Pancreas (tissue), 10 donors: Measurements from ENCODE around the gene GPX1. TPM values are rescaled to one million over a fixed set of nuclear protein-coding genes. Genes with fewer than 3 reads are reported as not detected.
"Not testable (repeated sequence)": the region's sequence is repeated elsewhere in the genome, so short reads cannot be mapped to it uniquely, and the experiment has no call there.

Experiments used
- ATAC-seq, 4 donors: fragments of 200-7000 bp; cut with Tn5 transposase; one replicate each; pipeline versions ENCODE4 v1.8.0 to v1.9.1; 2020; ENCODE audit warnings: mild to moderate bottlenecking in 4 of 4, moderate library complexity in 4 of 4
- DNase-seq, 6 donors: peaks; one replicate each; pipeline ENCODE4 v3.0.0-alpha.2; 2020
- FAIRE-seq: peaks from 2 replicates; lab custom pipeline; 2012; peaks lifted over from hg19 to GRCh38; lab: Jason Lieb, UNC
- H3K27ac ChIP-seq, 4 donors: fragments of 200-600 bp; sonication (generic); 1 replicate in 3 of 4; 2 replicates in 1 of 4; pipeline versions ENCODE4 v1.5.0 to v1.8.0; 2020
- H3K27me3 ChIP-seq, 4 donors: fragments of 200-600 bp; one replicate each; pipeline ENCODE4 v1.8.0; 2021
- H3K36me3 ChIP-seq, 3 donors: fragments of 200-600 bp; sonication (generic) in 1 of 3; one replicate each; pipeline versions ENCODE4 v1.5.0 to v1.8.0; 2020 to 2021
- H3K4me1 ChIP-seq, 3 donors: fragments of 200-600 bp; one replicate each; pipeline ENCODE4 v1.8.0; 2021
- H3K4me3 ChIP-seq, 4 donors: fragments of 200-600 bp; sonication (generic) in 2 of 4; one replicate each; pipeline versions ENCODE4 v1.5.0 to v1.8.0; 2020 to 2021
- H3K9me3 ChIP-seq, 4 donors: fragments of 200-600 bp; one replicate each; pipeline ENCODE4 v1.8.0; 2021
- CTCF ChIP-seq, 4 donors: fragments of 200-600 bp; sonication (generic) in 3 of 4; IDR thresholded peaks; one replicate each; pipeline versions ENCODE4 v1.5.0 to v1.8.0; 2021; ENCODE audit warnings: antibody characterized with exemption in 4 of 4
- WGBS, 2 donors: extraction: QIAGEN DNeasy Blood & Tissue Kit; methylation state at CpG; one replicate each; pipeline ENCODE4 v1.1.7; 2013; 5-methylcytosine and 5-hydroxymethylcytosine counted together
- intact Hi-C, 3 donors: fragments of 100-400 bp; cut with DNase I; formaldehyde crosslinking; loops; one replicate each; pipeline versions ENCODE4 v1.11.1 to v1.14.2; 2022
- polyA plus RNA-seq, 2 donors: library from polyadenylated mRNA; stranded (reverse); fragments of 200-250 nt; gene quantifications; one replicate each; pipeline ENCODE4 v1.2.3, GENCODE V29; 2013
- total RNA-seq, 6 donors: library from RNA; stranded (reverse); fragmentation: NEBNext Ultra II Directional in 4 of 6; extraction: Animal tissue kit (Norgen Biotek cat#: 25700) in 4 of 6; gene quantifications; one replicate each; pipeline versions ENCODE4 v1.2.1 to v1.2.4, GENCODE V29; 2021 to 2023
- donor health status: healthy with polysubstance abuse.
- donor health status: DM: no; HTN: no; CAD: no; lungs with moderate emphysema.
- donor health status: DM: no; HTN: no; CAD: no.
- donor health status: control.
- donor health status: control.
- donor health status: Bipolar disorder and iron deficiency.
- donor health status: DM: yes; HTN: yes; CAD: no.
- donor health status: DM: no; HTN: no; CAD: no.
- donor health status: DM: no; HTN: no; CAD: no.
- donor health status: DM: yes; HTN: yes; CAD: no.

Gene GPX1
- total and polyA plus RNA-seq, 8 donors, result 30.8 to 157 (median 80.0) TPM

- Histone ChIP-seq H3K4me3 (no peak overlapping the region), H3K36me3 (no peaks in the 10 kb centered on the region), H3K27me3 (no peaks in the 10 kb centered on the region), H3K27ac (no peak overlapping the region), H3K4me1 (peaks cover 0 to 5% (median 0%) of the 10 kb centered on the region in 3 donors), H3K9me3 (no peaks in the 10 kb centered on the region)
- intact Hi-C loops, result no loop called here
- DNase-seq, result peak in 1 of 6 donors; percentile 4
- no peak for FAIRE-seq
- WGBS, 2 donors, result 95 to 98% methylated on average over 3 of the region's 3 CpGs
- TF ChIP-seq CTCF (IDR thresholded peaks at IDR 0.05), result no peak
- ATAC-seq, result no peak
Measured at GRCh38 chr3:49399461-49399860, 41.3 kb upstream of the GPX1 start.

- Histone ChIP-seq H3K9me3 (no peaks in the 10 kb centered on the region), H3K27me3 (no peaks in the 10 kb centered on the region), H3K4me3 (no peak overlapping the region), H3K27ac (no peak overlapping the region), H3K36me3 (no peaks in the 10 kb centered on the region), H3K4me1 (peaks cover 0 to 3% (median 0%) of the 10 kb centered on the region in 3 donors)
- 60 to 67% methylated on average over 4 of the region's 4 CpGs for WGBS, 2 donors
- FAIRE-seq (no peak), DNase-seq (no peak), ATAC-seq (peak in 3 of 4 donors; percentile 51 to 69 (median 61))
- no peak for TF ChIP-seq CTCF (IDR thresholded peaks at IDR 0.05)
- intact Hi-C loops, result no loop called here
Measured at GRCh38 chr3:49397470-49397869, 39.3 kb upstream of the GPX1 start.

GRCh38 chr3:49391310-49391709 lies 33.2 kb upstream of the GPX1 start:
- intact Hi-C loops, ATAC-seq, H3K27ac ChIP-seq, FAIRE-seq, DNase-seq, H3K4me1 ChIP-seq, H3K4me3 ChIP-seq, H3K27me3 ChIP-seq, H3K36me3 ChIP-seq, H3K9me3 ChIP-seq: not testable (repeated sequence)
- whole genome bisulfite sequencing, 2 donors, result 90 to 91% methylated on average over 10 of the region's 10 CpGs

GRCh38 chr3:49389297-49389696 lies 31.1 kb upstream of the GPX1 start:
- DNase-seq (no peak), ATAC-seq (no peak), FAIRE-seq (no peak)
- no peaks in the 10 kb centered on the region for H3K27me3 ChIP-seq
- 98 to 99% methylated on average over 6 of the region's 6 CpGs for WGBS, 2 donors
- H3K9me3 ChIP-seq, result no peaks in the 10 kb centered on the region
- no peak for TF ChIP-seq CTCF (IDR thresholded peaks at IDR 0.05)
- no peaks in the 10 kb centered on the region for H3K36me3 ChIP-seq
- H3K27ac ChIP-seq, result no peak overlapping the region
- no peak overlapping the region for H3K4me3 ChIP-seq
- H3K4me1 ChIP-seq, result peaks cover 0 to 9% (median 0%) of the 10 kb centered on the region in 3 donors
- intact Hi-C loops, result no loop called here

- Histone ChIP-seq H3K36me3 (no peaks in the 10 kb centered on the region), H3K4me3 (no peak overlapping the region), H3K4me1 (peaks cover 0 to 9% (median 0%) of the 10 kb centered on the region in 3 donors), H3K9me3 (no peaks in the 10 kb centered on the region), H3K27ac (no peak overlapping the region), H3K27me3 (no peaks in the 10 kb centered on the region)
- no peak for FAIRE-seq
- WGBS, 2 donors, result 86 to 91% methylated on average over 1 of the region's 1 CpG
- TF ChIP-seq CTCF (IDR thresholded peaks at IDR 0.05), result no peak
- intact Hi-C loops, result no loop called here
- no peak for ATAC-seq
- no peak for DNase-seq
Measured at GRCh38 chr3:49388289-49388820, 30.2 kb upstream of the GPX1 start.
